Measurements from ENCODE around the gene ZDHHC14.
"Not testable (repeated sequence)": the region's sequence is repeated elsewhere in the genome, so short reads cannot be mapped to it uniquely, and the experiment has no call there.

The ZDHHC14 gene

DNA sequence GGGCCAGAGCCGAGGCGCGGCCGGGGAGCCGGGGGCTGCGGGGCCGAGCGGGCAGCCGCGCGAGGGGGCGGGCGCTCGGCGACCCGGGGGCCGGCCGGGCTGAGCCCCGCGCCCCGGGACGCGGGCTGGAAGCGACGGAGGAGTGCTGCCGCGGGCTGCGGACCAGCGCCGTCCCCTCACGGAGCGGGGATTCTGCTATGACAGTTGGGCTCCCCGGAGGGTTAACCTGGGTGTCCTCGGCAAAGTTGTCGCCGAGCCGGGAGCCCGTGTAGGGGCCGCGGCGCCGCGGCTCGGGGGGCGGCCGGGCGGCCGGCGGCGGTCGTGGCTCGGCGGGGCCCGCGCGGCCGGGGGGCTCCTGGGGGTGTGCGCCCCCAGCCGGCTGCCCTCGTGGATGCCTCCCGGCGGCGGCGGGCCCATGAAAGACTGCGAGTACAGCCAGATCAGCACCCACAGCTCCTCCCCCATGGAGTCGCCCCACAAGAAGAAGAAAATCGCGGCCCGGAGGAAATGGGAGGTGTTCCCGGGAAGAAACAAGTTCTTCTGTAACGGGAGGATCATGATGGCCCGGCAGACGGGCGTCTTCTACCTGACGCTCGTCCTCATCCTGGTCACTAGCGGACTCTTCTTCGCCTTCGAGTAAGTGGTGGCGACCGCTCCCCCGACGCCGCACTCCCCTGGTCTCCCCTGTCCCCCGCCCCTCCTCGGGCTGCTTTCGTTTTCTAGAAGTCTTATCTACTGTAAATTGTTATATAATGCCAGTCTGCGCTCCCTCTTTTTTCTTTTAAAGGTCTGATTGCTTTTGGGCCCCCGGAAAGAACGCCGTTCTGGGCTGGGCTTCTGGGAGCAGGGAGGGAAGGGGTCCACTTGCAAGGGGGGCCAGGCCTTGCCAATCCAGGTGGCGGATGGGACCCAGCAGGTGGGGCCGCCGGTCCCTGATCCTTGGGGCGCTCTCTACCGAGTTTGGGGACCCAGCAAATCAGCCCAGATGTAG, 936 bp downstream of the ZDHHC14 start:
- FAIRE-seq = no peak

DNA sequence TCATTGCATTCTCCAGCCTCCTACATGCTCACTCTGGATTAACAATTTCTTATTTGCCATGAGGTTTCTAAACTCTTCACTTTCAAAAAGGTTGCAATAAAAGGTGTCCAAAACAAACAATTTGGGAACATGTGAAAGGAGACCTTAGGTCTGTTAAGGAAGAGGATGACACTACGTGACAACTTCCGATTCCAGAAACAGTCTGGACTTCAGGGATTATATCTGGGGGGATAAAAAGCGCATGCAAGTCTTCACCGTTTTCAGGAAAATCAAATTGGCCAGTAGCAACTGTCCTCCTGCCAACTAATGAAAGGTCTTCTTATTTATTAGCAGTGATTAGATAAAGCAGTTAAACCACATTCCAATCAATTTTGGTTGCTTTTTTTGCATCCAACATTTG, 1.8 kb downstream of the ZDHHC14 start:
- no peak for FAIRE-seq

DNA sequence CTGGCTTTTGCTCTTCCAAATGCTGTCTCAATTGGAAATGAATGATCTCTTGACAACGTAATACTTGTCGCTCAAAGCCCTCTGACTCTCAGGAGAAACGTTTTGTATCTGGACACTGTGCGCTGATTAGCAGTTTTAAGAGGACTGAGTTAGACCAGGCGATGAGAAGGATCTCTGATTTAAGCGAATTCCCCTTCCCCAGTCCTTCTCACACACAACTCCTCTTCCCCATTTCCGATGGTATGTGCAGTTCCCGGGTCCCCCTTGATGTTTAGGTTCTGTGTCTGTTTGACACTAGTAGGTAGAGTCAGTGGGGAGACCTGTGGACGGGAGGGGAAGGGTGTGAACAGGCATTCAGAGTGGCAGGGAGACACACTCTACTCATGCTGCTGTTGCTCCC, 2.5 kb downstream of the ZDHHC14 start:
- no peak for FAIRE-seq

DNA sequence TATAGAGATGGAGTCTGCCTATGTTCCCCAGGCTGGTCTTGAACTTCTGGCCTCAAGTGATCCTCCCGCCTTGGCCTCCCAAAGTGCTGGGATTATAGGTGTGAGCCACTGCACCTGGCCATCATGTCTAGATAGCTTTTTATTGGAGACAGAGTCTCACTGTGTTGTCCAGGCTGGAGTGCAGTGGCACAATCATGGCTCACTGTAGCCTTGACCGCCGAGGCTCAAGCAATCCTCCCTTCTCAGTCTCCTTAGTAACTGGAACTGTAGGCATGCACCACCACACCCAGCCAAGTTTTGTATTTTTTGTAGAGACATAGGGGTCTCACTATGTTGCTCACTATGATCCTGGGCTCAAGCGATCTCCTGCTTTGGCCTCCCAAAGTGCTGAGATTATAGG, 4.0 kb downstream of the ZDHHC14 start:
- not testable (repeated sequence) for FAIRE-seq

DNA sequence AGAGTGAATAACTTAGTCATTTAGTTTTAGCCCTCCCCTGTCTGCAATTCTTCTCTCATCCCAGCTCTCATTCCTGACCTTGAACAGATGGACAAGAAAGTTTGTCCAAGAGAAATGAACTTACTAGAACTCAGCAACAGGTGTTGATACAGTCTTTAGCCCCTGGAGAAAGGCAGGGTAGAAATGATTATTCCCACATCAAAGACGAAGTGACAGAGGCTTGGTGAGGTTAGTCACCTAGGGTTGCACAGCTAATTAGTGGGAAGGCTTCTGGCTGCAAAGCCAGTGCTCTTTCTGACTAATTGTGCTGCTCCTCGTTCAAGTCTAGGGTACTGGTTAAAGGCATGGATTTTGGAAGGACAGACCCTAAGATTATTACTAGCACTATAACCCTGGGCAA, 4.5 kb downstream of the ZDHHC14 start:
- FAIRE-seq = no peak

DNA sequence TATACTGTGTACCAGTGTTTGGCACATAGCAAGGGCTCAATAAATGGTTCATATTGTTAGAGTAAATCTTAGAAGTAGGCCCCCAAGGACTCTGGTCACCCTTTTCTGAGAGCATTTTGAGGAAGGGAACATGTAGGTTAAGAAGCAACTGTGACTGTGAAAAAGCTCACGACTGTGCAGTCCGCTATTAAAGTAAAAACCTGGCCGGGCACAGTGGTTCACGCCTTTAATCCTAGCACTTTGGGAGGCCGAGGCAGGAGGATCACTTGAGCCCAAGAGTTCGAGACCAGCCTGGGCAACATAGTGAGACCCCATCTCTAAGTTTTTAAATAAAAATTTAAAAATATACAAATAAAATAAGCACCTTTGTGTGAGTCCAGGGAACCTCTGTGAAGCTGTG, 5.0 kb downstream of the ZDHHC14 start:
- no peak for FAIRE-seq

DNA sequence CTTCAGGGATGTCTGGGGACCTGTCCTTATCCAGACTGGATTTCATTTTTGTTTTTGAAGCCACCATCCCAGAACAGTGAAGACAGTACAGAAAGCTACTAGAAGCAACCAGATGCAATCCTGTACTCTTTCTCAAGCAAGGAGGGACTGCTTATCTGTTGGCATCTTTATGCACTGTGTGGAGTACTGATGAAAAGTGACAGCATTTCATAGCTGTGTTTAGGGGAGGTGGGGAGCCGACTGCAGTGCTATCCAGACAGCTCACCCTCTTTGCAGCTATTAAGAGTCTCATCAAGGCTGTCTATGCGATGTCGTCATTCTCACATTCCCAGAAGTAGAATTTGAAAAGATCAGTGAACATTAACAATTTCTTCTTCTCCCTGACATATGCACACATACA, 5.5 kb downstream of the ZDHHC14 start:
- no peak for FAIRE-seq

DNA sequence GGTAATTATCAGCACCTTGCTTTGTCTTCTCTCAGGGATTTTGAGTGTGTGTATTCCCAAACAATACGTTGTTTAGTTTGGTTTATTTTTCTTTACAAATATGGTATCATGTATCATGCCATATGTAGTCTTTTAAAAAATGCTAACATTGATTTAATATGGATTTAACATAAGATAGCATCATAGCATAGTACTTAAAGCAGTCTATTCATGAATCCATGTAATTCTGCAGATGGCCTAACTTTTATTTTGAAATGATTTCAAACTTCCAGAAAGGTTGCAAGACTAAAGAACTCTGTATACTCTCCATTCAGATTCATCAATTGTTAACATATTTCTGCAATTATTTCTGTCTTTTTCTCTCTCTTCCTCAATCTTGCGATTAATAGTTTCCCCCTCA, 7.9 kb downstream of the ZDHHC14 start:
- no peak for FAIRE-seq

DNA sequence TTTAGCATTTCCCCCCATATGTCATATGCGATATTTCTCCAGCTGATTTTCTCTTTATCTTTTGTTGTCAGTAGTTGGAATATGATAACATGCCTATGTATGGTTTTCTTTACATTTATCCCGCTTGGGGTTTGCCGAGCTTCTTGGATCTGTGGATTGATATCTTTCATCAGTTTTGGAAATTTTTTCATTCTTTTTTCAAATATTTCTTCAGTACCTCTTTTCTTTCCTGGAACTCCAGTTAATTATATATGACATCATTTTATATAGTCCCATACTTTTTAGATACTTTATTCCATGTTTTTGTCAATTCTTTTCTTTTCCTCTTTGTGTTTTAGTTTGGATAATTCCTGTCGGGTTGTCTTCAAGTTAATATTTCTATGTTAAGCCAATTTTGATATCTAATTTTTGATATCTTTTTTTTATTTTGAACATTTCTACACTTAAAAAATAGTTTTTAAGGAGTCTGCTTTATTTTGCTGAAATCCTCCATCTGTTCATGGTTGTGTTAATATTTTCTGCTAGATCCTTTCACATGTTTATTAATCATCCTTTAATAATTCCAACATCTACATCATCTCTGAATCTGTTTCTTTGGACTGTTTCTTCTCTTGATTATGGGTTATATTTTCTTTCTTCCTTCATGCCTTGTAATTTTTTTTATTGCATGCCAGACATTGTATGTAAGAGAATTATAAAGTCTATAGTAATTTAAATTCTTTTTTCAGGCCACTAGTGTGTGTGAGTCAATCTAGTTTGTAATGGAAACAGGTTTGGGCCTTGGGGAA, 9.5 kb downstream of the ZDHHC14 start:
- peak; percentile 59 for FAIRE-seq

DNA sequence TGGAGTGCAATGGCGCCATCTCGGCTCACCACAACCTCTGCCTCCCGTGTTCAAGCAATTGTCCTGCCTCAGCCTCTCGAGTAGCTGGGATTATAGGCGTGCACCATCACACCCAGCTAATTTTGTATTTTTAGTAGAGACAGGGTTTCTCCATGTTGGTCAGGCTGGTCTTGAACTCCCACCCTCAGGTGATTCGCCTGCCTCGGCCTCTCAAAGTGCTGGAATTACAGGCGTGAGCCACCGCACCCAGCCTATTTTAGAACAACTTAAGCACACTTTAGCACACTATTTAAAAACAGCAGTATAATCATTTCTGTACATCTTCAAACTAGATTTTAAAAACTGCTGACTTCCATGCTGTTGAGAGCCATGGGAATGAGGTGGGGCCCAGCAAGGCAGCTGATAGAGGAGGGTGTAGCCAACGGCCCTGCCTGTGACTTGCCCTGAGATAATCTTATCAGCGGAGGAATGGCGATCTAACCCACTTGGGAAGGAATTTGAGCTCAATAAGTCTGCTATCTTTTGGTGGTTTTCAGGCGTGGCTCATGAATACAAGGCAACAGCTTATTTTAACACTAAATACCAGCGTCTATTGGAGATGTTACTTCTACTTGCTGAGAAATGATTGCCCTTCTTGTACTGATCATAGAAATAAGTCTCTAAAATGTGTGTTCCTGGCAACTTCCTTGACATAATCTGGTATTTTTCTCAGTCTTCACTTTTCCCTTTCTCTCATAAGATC, 12.1 kb downstream of the ZDHHC14 start:
- FAIRE-seq = no peak

DNA sequence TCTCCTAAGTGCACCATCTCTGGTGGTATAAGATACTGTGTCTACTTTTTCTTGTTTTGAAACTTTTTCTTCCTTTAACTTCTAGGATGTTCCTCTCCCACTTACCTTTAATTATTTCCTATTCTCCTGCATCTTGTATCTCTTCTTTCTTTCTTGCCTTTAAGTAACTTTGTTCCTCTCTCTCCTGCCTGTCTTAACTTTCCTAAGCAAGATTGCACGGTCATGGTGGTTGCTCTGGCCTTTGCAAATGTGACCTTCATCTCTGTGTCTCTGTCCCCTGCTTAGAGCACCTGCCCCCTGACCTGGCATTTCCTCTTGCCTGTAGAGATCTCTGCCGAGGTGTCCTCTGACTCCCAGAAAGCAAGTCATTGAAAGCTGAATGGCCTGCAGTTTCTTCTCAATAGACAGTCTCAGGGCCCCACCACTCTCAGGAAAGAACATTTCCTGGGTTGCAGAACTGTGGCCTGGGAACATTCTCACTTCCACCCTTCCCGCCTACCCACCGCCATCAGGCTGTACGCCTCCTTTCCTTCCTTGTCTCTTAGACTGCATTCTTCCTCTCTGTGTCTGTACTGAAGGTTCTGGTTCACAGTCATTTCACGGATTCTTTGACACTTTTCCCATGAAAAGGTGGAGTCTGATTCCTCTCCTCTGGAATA, 12.8 kb downstream of the ZDHHC14 start:
- no peak for FAIRE-seq

DNA sequence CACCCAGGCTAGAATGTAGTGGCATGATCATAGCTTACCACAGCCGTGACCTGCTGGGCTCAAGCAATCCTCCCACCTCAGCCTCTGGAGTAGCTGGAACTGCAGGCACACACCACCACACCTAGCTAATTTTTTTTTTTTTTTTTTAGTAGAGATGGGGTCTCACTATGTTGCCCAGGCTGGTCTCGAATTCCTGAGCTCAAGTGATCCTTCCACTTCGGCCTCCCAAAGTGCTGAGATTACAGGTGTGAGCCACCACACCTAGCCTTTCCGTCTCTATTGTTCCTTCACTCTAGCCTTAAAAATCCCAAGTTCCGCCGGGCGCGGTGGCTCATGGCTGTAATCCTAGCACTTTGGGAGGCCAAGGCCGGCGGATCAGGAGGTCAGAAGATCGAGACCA, 14.2 kb downstream of the ZDHHC14 start:
- FAIRE-seq = not testable (repeated sequence)

DNA sequence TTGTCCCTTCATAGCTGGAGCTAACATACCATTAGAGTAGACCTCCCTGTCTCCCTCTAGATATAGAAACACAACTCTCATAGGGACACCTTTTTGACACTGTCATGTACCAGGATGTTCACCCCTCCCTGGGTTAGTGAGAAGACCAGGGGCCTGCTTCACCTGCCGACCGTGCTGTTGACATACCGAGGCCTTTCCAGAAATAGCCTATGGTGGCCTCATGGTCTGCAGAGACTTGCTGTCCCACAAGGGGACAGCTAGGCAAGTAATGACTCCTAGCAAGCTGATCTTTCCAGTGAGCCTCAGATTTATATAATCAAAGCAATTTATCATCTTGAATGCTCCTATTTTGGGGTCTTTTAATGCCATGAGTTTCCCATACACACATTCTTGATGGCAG, 15.0 kb downstream of the ZDHHC14 start:
- no peak for FAIRE-seq

DNA sequence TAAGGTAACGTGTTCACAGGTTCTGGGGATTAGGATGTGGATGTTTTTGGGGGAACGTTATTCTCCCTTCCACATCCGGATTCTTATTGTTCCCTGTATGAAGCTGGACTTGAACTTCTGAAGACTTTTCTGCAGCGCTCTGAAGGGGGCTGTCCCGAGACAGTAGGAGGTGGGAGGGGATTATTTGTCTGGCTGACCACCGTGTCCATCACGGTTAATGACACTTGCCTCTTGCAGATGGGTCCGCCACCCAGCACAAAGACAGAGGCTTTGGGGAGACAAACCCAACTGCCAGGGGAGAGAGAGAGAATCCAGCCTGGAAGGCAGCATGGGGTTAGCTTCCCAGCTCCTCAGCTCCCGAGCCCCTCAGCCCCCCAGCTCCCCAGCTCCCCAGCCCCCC, 16.7 kb downstream of the ZDHHC14 start:
- no peak for FAIRE-seq

DNA sequence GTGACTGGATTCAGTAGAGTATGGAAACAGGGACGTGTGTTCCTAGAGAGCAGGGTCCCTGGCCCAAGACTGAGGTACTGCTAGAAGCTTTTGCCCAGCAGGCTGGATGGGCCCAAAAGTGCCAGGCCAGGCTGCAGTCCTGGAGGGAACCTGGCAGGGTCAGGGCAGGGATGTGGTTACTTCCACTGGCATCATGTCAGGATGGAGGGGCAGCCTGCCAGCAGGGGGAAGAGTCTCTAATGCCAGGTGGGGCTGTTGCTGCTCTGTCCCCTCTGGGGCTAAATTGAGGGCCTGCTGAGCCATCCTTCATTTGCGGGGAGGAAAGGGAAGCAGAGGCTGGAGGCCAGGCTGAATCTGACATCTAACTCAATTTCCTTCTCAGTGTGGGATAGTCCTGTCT, 17.2 kb downstream of the ZDHHC14 start:
- FAIRE-seq = no peak

DNA sequence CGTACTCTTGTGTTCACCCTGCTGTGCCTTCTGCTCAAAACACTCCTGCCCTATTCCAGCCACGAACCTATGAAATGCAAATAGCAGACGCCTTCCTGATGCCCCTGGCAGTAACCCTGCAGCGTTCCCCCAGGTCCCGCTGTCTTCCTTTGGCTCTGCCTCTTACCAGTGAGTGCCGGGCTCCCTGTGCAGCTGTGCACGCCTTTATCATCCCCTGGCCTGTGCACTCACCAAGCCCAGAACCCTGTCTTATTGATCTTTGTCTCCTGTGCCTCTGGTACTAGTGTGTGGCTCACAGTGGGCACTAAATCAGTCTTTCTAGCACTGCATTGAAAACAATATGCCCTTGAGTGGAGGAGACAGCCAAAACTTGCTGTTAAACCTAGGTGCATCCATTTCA, 19.7 kb downstream of the ZDHHC14 start:
- FAIRE-seq = no peak

DNA sequence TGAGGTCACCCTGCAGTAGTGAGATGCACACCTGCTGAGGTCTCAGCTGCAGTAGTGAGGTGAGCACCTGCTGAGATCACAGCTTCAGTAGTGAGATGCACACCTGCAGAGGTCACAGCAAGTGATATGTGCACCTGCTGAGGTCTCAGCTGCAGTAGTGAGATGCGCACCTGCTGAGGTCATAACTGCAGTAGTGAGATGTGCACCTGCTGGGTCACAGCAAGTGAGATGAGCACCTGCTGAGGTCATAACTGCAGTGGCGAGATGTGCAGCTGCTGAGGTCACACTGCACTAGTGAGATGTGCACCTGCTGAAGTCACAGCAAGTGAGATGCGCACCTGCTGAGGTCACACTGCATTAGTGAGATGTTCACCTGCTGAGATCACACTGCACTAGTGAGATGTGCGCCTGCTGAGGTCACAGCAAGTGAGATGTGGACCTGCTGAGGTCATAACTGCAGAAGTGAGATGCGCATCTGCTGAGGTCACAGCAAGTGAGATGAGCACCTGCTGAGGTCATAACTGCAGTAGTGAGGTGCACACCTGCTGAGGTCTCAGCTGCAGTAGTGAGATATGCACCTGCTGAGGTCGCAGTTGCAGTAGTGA, 20.8 kb downstream of the ZDHHC14 start:
- no peak for FAIRE-seq

DNA sequence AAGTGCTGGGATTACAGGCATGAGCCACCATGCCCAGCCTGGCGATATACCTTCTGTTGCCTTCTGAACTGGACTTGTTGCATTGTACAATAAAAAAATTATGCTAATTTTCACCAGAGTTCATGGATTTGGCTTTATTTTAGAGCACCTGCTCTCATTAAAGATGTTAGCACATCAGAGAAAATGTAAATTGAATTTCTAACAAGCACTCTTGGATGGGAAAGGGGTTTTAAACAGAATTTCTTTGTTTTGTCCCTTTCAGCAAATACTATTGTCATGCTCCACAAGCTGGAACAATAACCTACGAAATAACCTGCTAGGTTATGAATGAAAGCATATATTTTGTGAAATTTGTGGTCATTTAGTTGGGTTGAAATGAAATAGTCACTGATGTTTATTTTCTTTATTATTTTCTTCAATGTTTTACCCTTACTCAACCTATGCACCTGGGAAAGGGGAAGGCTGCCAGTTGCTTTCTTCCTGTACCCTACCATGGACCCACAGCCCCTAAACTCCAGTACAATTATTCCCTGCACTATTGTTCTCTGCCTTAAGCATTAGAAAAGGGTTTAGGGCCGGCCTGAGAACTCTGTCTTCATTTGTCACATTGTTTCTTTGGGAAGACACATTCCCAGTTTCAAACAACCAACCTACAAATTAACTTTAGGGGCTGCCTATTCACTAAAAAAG, 22.2 kb downstream of the ZDHHC14 start:
- no peak for FAIRE-seq

DNA sequence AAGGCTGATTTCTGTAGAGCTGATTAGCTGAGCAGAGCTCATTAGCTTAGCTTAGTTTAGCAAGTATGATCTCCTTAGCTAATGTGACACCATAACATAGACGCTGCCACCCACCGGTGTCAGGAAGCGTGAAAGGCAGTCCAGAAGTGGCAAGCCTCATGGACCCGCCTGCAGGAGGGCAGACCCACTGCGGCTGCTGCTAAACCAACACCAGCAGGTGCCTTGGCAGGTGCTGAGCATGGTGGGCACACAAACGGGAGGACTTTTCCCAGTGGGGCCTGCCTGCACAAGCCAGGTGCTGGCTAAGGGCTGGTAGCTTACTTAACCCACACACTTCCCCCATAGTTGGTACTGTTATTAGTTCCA, 22.7 kb downstream of the ZDHHC14 start:
- FAIRE-seq = no peak

DNA sequence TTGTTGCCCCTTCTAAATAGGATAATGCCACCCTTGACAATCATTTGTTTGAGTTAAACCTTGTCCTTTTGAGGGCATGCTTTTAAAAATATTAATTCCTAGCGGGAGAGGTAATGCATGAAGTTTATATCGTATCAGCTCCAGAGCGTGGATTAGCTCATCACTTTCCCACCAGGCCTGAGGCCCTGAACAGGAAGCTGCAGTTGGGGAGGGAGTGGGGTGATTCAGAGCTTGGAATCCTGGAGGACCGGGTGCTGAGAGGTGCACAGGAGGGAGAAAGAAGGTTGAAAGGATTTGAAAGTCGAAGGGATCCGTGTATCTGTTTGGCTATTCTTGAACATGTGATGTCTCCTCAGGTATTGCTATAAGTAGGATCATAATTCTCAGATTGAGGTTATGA, 25.0 kb downstream of the ZDHHC14 start:
- no peak for FAIRE-seq

DNA sequence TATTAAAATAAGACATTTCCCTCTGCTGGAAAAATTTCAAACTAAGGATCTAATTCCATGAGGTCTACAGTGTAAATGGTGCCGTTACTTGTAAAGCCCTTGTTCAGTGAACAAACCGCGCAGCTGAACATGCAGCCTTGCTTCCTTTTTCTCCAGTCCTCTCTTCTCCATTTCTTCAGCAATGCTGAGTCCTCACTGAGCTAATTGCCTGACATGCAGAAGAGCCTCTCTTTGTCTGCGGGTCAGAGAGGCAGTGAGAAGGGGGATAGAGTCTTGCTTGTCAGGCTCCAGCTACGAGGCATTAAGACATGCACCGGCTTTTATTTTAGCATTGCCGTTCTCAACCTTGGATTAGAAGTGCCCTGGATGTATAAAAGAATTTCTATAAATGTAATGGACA, 25.7 kb downstream of the ZDHHC14 start:
- no peak for FAIRE-seq

DNA sequence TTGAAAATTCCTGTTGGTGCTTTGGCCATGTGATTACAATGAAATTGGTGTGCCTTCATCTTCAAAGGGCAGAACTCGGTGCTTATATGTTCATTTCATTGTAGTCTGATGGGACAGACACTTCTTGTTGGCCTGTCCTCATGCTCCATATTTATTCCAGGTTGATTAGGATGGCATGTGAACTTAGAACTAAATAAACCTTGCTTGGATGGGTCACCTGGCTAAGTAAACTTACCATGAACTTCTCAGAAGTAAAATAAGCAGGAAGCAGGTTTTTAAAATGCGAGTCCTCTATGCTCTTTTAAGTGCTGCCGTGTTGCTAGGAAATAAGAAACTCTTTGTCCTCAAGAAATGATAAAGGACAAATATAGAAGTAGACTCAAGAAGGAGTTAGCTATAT, 26.7 kb downstream of the ZDHHC14 start:
- no peak for FAIRE-seq
